ENCODE data around the gene MAVS.

MAVS gene
- long read RNA-seq, full-length matches to known transcripts = 33 of 56 reads
- long read RNA-seq, partial matches to known transcripts = 6 of 56 reads
- long read RNA-seq, other reads (novel, unspliced or antisense) = 17 of 56 reads

DNA sequence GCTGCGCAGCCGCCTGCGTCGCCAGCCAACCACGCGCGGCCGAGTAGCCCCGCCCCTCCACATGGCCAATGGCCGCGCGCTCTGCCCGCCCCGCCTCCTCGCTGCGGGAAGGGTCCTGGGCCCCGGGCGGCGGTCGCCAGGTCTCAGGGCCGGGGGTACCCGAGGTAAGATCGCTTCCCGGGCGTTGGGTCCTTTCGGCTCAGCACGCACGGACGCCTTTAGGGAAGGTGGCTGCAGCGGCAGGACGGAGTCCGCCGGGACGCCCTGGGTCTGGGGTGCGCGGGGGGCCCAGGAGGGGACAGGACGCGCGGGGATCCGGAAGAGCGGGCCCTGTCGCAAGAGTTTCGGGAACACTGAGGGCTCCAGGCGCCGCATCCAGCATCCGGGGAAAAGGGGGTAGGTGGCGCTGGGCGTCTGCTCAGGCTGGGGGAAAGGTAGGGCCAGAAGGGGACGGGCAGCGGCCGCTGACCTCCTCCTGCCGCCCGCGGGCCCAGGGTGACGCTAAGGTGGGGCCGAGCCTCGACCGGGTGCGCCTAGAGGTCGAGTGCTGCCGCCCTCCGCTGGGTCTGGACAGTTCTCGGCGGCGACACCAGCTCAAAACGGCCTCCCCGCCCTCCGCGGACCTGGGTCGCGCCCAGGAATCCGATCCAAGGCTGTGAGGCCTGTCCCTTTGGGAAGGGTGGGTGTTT lies at the start of gene MAVS:
Gene MAVS, plus strand, starts transcription at position 95 of the 689 bp plus-strand sequence. CDS start 7,791 bp downstream, outside the sequence.
- Histone ChIP-seq H3K27ac (replicated peaks) (peak within 1 kb of the TSS; percentile 89), H3K27me3 (ENCODE audit: insufficient read depth, poor library complexity, severe bottlenecking) (no peaks in the 10 kb centered on the region), H3K4me3 (replicated peaks; ENCODE audit: insufficient read depth, low read length) (peak within 1 kb of the TSS; percentile 91)
- DNase-seq (ENCODE audit: low read depth in 1 of 2, low spot score in 1 of 2) = peak; percentile 83 to 86
- peak; percentile 64 for TF ChIP-seq POLR2AphosphoS5 (IDR thresholded peaks at IDR 0.05; ENCODE audit: low read depth)
- TF ChIP-seq, protein P1, sequence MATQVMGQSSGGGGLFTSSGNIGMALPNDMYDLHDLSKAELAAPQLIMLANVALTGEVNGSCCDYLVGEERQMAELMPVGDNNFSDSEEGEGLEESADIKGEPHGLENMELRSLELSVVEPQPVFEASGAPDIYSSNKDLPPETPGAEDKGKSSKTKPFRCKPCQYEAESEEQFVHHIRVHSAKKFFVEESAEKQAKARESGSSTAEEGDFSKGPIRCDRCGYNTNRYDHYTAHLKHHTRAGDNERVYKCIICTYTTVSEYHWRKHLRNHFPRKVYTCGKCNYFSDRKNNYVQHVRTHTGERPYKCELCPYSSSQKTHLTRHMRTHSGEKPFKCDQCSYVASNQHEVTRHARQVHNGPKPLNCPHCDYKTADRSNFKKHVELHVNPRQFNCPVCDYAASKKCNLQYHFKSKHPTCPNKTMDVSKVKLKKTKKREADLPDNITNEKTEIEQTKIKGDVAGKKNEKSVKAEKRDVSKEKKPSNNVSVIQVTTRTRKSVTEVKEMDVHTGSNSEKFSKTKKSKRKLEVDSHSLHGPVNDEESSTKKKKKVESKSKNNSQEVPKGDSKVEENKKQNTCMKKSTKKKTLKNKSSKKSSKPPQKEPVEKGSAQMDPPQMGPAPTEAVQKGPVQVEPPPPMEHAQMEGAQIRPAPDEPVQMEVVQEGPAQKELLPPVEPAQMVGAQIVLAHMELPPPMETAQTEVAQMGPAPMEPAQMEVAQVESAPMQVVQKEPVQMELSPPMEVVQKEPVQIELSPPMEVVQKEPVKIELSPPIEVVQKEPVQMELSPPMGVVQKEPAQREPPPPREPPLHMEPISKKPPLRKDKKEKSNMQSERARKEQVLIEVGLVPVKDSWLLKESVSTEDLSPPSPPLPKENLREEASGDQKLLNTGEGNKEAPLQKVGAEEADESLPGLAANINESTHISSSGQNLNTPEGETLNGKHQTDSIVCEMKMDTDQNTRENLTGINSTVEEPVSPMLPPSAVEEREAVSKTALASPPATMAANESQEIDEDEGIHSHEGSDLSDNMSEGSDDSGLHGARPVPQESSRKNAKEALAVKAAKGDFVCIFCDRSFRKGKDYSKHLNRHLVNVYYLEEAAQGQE (IDR thresholded peaks at IDR 0.05; ENCODE audit: insufficient replicate concordance, low read depth) = no peak

DNA sequence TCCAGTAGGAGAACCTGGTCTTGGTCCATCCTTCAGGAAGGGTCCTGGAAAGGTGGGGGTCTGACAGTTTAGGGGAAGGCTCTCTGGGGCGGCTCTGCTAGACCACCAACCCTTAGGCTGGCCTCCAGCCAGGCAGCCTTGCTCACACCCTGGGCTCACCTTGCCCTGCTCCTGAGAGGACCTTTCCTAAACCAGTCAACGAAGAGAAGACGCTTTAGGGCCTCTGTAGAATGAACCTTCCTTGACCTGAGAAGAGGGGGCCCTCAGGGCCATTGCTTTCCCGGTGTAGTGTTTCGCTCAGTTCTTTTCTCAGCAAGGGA lies 49.4 kb upstream of the MAVS start:
- Histone ChIP-seq H3K4me3 (replicated peaks; ENCODE audit: insufficient read depth, low read length) (peak overlapping the region; percentile 80), H3K27me3 (ENCODE audit: insufficient read depth, poor library complexity, severe bottlenecking) (no peaks in the 10 kb centered on the region), H3K27ac (replicated peaks) (no peak overlapping the region)
- no peak for DNase-seq (ENCODE audit: low read depth in 1 of 2, low spot score in 1 of 2)
- no peak for TF ChIP-seq SPI1 (IDR thresholded peaks at IDR 0.05; ENCODE audit: borderline replicate concordance, low read depth)
- TF ChIP-seq, protein P2, sequence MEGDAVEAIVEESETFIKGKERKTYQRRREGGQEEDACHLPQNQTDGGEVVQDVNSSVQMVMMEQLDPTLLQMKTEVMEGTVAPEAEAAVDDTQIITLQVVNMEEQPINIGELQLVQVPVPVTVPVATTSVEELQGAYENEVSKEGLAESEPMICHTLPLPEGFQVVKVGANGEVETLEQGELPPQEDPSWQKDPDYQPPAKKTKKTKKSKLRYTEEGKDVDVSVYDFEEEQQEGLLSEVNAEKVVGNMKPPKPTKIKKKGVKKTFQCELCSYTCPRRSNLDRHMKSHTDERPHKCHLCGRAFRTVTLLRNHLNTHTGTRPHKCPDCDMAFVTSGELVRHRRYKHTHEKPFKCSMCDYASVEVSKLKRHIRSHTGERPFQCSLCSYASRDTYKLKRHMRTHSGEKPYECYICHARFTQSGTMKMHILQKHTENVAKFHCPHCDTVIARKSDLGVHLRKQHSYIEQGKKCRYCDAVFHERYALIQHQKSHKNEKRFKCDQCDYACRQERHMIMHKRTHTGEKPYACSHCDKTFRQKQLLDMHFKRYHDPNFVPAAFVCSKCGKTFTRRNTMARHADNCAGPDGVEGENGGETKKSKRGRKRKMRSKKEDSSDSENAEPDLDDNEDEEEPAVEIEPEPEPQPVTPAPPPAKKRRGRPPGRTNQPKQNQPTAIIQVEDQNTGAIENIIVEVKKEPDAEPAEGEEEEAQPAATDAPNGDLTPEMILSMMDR (IDR thresholded peaks at IDR 0.05; ENCODE audit: insufficient read depth, low read length) = no peak
- no peak for TF ChIP-seq POLR2AphosphoS5 (IDR thresholded peaks at IDR 0.05; ENCODE audit: low read depth)
- no peak for TF ChIP-seq GABPA (IDR thresholded peaks at IDR 0.05; ENCODE audit: low read depth)
- TF ChIP-seq, protein P1 (IDR thresholded peaks at IDR 0.05; ENCODE audit: insufficient replicate concordance, low read depth) = no peak

DNA sequence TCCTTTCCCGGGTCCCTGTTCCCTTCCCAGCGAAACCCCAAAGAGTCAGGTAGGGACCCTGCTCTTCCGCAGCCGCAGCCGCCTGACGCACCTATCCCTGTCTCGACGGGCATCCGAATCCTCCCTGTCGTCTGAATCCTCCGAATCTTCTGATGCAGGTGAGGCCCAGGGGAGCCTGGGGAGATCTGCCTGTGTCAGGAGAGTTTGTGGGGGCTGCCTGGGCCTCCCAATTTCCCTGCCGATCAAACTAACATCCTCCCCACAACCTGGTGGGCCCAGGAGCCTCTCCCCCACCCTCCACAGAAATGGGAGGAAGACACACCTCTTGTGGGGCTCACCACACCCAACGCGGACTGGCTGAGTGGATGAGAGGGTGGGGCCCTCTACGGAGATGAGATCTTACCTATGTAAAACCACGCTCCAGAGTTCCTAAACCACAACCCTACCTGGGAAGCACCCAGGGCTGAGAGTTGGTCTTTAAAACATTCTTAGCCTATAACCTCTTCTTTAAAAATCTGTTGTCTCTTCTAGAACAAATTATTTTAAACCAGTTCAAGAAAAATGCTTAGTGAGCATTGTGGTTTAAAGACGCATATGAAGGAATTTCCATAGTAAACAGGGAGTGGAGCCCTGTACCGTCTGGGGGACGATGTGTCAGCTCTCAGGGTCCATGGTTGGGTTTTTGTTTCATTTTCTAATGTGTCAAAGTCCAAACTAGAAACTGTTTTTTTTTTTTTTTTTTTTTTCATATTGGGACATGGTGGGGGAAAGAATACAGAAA lies 48.9 kb upstream of the MAVS start:
- TF ChIP-seq GABPA (IDR thresholded peaks at IDR 0.05; ENCODE audit: low read depth) (no peak), POLR2AphosphoS5 (IDR thresholded peaks at IDR 0.05; ENCODE audit: low read depth) (no peak), SPI1 (IDR thresholded peaks at IDR 0.05; ENCODE audit: borderline replicate concordance, low read depth) (no peak)
- TF ChIP-seq, protein P2 (IDR thresholded peaks at IDR 0.05; ENCODE audit: insufficient read depth, low read length) = no peak
- TF ChIP-seq, protein P1 (IDR thresholded peaks at IDR 0.05; ENCODE audit: insufficient replicate concordance, low read depth) = no peak
- H3K4me3 ChIP-seq (replicated peaks; ENCODE audit: insufficient read depth, low read length) = no peak overlapping the region
- H3K27me3 ChIP-seq (ENCODE audit: insufficient read depth, poor library complexity, severe bottlenecking) = no peaks in the 10 kb centered on the region
- no peak for DNase-seq (ENCODE audit: low read depth in 1 of 2, low spot score in 1 of 2)
- no peak overlapping the region for H3K27ac ChIP-seq (replicated peaks)
